Measurements from ENCODE around the gene KLHDC9. TPM values are rescaled to one million over a fixed set of nuclear protein-coding genes. Genes with fewer than 3 reads are reported as not detected.

Gene KLHDC9
- total and polyA plus RNA-seq, 12 donors = 0.83 to 17.7 (median 7.1) TPM

DNA sequence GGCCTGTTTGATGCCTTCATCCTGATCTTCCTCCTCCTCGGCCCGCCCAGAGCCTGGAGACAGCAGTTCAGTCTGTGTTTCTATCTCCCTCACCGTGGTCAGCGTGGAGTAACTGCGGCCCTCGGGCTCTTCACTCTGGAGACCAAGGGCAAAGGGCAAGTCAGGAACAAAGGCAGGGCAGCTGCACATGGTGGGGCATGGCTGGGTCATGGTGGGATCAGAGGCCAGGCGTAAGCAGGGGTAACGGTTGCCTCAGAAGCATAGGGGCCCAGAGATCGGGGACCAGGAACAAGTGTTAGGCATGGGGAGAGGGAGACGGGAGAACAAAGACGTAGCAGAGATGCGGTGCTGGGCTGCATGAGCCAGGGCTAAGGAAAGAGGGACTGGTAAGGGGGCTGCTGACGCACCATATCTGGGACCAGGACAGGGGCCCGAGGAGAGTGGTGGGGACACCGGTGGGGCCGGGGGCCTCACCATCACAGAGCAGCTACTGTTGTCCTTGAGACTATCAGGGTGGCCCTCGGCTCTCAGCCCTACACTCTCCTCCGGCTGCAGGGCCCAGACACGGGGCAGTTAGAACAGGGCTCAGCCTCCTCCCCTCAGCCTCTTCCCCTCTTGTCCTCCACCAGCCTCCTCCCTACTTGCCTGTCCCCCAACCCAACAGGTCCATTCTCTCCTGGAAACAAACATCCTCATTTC, 25.3 kb upstream of the KLHDC9 start:
- H3K27me3 ChIP-seq = no peaks in the 10 kb centered on the region
- no peak overlapping the region for H3K4me3 ChIP-seq
- ATAC-seq = no peak
- no peaks in the 10 kb centered on the region for H3K36me3 ChIP-seq
- TF ChIP-seq, protein P1, sequence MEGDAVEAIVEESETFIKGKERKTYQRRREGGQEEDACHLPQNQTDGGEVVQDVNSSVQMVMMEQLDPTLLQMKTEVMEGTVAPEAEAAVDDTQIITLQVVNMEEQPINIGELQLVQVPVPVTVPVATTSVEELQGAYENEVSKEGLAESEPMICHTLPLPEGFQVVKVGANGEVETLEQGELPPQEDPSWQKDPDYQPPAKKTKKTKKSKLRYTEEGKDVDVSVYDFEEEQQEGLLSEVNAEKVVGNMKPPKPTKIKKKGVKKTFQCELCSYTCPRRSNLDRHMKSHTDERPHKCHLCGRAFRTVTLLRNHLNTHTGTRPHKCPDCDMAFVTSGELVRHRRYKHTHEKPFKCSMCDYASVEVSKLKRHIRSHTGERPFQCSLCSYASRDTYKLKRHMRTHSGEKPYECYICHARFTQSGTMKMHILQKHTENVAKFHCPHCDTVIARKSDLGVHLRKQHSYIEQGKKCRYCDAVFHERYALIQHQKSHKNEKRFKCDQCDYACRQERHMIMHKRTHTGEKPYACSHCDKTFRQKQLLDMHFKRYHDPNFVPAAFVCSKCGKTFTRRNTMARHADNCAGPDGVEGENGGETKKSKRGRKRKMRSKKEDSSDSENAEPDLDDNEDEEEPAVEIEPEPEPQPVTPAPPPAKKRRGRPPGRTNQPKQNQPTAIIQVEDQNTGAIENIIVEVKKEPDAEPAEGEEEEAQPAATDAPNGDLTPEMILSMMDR (IDR thresholded peaks at IDR 0.05) = no peak
- WGBS, 2 donors = 94 to 97% methylated on average over 19 of the region's 19 CpGs
- H3K9me3 ChIP-seq = no peaks in the 10 kb centered on the region
- H3K27ac ChIP-seq = no peak overlapping the region
- no peak for DNase-seq
- H3K4me1 ChIP-seq = peaks cover 0 to 18% (median 0%) of the 10 kb centered on the region in 9 donors
- intact Hi-C loops (cut with DNase I) = no loop called here

DNA sequence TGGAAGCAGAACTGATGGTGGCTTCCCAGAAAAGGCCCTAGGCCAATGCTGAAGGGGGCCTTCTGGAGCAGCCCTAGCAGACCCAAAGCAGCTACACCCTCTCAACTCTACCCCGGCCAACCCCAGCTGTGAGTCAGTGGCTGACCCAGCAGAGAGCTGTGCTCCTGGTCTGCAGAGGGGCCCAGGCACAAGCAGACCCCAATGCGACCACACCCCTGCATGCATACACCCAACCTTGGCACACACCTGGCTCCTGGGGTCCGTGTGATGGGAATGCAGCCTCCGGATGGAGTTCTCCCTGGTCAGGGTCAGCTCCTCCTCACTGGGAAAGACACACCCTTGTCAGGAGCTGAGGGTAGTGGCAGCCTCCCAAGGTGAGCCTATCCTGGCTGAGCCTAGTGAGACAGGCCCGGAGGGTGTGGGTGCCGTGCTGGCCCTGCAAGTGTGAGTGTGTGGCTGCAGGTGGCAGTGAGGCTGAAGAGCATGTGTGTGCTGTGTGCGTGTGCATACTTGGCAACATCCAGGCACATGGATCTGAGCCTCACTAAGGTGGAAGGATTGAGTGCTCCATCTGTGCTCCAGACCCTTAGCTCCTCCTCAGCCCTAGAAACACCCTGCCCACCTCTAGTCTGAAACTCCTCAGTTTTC, 24.6 kb upstream of the KLHDC9 start:
- H3K4me3 ChIP-seq = no peak overlapping the region
- no peaks in the 10 kb centered on the region for H3K9me3 ChIP-seq
- ATAC-seq = no peak
- DNase-seq = no peak
- no peaks in the 10 kb centered on the region for H3K36me3 ChIP-seq
- H3K27ac ChIP-seq = no peak overlapping the region
- TF ChIP-seq, protein P1 (IDR thresholded peaks at IDR 0.05) = no peak
- peaks cover 0 to 3% (median 0%) of the 10 kb centered on the region in 7 donors for H3K27me3 ChIP-seq
- 77% methylated on average over 7 of the region's 7 CpGs for WGBS, 2 donors
- H3K4me1 ChIP-seq = peaks cover 0 to 15% (median 0%) of the 10 kb centered on the region in 9 donors
- intact Hi-C loops (cut with DNase I) = no loop called here

DNA sequence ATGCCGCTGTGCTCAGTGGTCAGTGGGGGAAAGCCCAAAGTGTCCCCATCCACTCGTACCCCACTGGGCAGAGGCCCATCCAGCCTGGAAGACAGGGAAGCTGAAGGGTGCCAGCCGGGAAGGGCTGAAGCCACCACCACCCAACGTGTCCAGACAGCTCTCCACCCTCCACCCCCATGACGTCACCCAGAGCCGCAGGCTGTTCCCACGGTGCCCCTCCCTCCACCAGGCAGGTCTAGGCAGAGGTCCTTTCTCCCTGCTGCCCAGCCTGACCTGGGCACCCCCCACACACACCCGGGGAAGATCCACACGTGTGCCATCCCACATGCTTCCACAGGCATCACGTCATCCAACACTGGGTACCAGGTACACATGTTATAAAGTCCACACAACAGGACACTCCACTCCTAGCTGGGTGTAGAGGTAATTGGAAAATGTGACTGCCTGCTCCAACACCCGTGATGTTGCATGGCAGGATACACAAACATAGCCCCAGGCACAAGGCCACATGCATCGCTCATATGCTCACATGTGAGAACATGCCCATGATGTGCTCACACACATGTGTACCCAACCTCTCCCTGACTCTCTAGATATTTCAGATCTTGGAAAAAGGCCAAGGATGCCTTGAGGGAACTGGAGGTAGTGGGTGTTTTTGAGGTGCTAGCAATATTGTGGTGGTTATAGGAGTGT, 23.3 kb upstream of the KLHDC9 start:
- WGBS, 2 donors = 81 to 82% methylated on average over 12 of the region's 12 CpGs
- intact Hi-C loops (cut with DNase I) = no loop called here
- DNase-seq = no peak

DNA sequence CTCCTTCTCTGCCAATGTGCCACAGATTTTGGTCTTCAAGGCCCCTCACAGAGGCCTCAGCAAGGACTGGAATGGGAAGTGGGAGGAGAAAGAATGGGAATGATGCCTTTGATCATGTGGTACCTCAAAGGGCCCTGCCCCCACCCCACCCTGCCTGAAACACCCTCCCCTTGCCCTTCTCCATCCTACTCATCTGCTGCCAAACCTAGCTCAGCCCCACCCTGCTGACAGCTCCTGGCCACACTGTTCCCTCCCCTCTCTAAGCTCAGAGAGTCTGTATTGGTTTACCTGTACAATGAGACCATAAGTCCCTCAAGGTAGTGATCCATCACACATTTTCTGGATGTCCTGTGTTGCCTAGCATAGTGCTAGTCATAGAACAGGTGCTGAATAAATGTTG, 21.8 kb upstream of the KLHDC9 start:
- no peak overlapping the region for H3K27ac ChIP-seq
- peaks cover 0 to 6% (median 0%) of the 10 kb centered on the region in 9 donors for H3K4me1 ChIP-seq
- no peak for ATAC-seq
- no peaks in the 10 kb centered on the region for H3K36me3 ChIP-seq
- no peaks in the 10 kb centered on the region for H3K9me3 ChIP-seq
- intact Hi-C loops (cut with DNase I) = no loop called here
- no peak for DNase-seq
- H3K4me3 ChIP-seq = no peak overlapping the region
- TF ChIP-seq, protein P1 (IDR thresholded peaks at IDR 0.05) = no peak
- peaks cover 0 to 18% (median 9%) of the 10 kb centered on the region in 7 donors for H3K27me3 ChIP-seq

More for the DNA sequence above, 23.3 kb upstream of the KLHDC9 start:
- peaks cover 0 to 15% (median 0%) of the 10 kb centered on the region in 9 donors for H3K4me1 ChIP-seq
- H3K27ac ChIP-seq = no peak overlapping the region
- no peaks in the 10 kb centered on the region for H3K9me3 ChIP-seq
- ATAC-seq = no peak
- H3K4me3 ChIP-seq = no peak overlapping the region
- no peaks in the 10 kb centered on the region for H3K36me3 ChIP-seq
- H3K27me3 ChIP-seq = peaks cover 0 to 12% (median 8%) of the 10 kb centered on the region in 7 donors
- TF ChIP-seq, protein P1 (IDR thresholded peaks at IDR 0.05) = no peak

Measured in heart right ventricle (tissue), 16 donors.